ENCODE measurements around the gene GTPBP1.

The GTPBP1 gene

DNA sequence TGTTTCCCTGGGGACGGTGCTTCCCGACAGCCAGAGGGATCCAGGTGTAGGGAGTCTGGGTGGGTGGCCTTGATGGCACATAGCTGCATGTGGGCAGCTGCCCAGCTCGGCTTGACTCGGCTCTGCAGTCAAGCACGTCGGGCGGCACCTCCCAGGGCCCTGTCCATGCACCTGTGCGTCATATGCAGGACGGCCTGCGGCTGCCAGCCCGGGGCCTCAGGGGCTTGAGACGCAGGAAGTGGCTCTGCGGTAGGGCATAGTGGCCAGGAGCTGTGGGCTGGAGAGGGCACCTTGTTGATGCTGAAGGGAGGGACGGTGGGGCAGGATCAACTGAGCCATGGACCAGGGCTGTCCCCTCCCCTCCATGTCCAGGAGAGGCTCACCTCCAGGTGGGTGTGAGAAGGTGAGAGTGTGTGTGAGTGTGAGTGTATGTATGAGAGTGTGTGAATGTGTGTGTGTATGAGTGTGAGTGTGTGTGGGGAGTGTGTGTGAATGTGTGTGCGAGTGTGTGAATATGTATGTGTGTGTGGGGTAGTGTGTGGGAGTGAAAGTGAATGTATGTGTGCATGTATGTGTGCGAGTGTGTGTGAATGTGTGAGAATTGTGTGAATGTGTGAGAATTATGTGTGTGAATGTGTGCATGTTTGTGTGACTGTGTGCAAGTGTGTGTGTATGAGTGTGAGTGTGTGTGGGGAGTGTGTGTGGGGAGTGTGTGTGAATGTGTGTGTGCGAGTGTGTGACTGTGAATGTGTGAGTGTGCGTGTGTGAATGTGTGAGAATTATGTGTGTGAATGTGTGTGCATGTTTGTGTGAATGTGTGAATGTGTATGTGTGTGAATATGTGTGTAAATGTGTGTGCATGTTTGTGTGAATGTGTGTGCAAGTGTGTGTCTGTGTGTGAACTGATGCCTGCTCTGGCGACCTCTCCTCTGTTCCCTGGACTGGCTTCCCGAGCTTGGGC, 55.7 kb downstream of the GTPBP1 start:
- DNase-seq: no peak

DNA sequence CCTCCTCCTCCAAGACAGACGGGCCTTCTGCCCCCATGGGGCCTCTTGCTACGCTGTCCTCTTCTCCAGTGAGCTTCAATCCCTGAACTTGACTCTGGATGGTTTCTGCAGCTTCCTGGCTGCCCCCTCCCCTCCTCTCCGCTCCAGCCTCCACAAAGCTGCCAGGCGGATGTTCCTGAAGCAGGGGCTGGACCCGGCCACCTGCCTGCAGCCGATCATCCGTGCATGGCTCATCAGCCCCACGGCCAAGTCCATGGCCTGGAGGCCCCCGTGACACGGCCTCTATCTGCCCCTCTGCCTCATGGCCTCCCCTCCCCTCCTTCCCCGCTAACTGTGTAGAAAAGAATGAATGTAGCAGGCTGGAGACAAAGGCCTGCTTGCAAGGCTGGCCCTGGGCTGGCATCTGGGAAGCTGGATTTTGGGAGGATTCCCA, 56.8 kb downstream of the GTPBP1 start:
- no peak for DNase-seq

DNA sequence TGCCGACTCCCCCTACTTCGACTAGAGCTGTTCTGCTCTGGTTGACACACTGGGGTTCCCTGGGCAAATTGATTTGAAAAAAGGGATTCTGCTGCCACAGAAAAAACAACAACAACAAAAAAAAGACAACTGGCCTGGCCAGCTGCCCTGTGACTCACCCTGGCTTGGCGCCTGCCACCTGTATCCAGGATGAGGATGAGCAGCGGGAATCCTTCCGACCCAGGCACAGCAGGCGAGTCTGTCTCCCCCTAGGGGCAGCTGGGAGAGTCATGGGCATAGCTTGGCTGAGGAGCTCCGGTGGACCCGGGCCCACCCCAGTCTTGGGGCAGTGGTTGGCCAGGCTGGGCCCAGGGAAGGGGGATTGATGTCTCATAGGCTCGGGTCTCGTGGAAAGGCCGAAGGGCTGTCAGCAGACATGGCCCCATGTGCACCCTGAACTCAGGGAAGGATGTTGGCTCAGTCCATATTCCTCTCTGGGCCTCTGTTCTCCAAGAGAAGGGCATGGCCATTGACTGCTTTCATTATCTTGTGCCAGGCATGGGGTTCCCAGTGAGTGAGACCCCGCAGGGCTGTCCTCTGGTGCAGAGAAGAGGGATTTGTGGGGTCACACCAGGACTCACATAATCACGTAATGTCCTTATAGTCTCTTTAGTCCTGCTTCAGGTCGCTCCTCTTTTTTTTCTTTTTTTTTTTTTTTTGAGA, 60.5 kb downstream of the GTPBP1 start:
- peak; percentile 39 to 70 (median 56) for DNase-seq

DNA sequence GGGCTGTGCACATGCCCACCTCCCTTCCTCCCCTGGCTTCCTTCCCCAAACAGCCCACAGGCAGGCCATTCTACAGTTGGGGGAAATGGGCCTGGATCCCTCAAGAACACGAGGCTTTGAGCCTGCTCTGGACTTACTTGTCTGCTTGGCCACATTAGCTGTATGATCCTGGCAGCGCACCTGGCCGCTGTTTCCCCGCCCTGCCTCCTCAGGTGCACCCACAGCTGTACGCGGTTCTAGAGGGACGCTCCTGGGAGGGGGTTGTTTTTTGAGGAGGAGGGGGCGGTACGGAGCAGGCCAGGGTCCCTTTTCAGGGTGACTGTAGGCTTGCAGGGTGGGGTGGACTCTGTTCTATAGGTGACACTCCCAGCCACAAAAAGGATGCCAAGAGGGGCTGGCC, 61.6 kb downstream of the GTPBP1 start:
- DNase-seq: no peak

DNA sequence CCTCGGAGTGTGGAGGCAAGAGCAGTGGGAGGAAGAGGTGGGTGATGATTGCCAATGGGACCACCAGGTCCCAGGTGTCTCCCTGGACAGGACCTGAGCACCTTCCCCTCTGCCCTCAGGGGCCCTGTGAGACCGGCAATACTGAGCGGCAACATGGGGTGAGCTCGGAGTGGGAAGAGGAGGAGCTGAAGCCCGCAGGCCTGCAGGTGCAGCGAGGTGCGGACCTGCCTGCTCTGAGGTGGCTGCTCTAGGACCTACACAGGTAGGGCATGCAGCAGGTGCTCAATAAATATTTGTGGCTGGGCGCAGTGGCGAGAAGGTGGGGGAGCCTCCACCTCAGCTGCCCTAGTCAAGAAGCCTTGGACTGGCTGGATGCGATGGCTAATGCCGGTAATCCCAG, 62.3 kb downstream of the GTPBP1 start:
- DNase-seq: no peak

DNA sequence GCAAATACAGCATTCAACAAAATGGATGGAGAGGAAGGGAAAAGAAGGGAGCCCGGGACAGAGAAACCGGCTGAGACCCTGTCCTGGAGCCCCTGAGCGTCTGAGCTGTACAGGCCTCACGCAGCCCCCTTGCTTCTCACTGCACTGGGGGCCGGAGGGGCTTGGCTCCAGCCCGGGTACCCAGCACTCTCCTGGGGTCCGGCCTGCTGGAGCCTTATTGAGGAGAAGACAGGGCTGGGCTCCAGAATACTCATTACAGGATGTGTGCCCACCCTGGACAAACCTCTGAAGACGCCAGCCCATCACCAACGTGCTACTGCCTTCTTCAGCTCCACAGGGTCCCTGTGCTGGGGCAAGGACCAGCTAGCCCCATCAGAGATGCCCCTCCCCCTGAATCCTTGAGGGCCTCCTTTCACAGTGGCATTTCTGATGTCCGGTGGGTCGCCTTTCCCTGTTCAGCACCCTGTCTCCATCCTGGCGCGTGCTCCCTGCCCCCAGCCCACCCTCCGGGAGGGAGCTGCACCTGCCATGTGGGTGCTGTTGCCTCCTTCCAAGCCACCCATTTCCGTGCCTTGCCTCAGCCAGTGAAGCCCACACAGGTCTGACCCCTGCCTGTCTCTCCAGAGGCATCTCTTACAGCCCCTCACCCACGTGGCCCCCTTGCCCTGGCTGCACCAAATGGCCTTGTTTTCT, 64.7 kb downstream of the GTPBP1 start:
- no peak for DNase-seq

DNA sequence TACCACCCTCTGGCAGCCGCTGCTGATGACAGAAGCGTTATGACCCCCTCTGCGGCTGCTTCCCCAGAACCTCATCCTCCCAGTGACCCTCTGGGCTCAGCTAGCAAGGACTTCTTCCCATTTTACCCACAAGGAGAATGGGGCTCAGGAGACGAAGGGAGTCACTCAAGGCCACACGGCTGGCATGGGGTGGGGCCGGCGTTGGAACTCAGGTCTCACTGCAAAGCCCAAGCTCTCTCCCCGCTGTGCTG, 66.8 kb downstream of the GTPBP1 start:
- DNase-seq: no peak

DNA sequence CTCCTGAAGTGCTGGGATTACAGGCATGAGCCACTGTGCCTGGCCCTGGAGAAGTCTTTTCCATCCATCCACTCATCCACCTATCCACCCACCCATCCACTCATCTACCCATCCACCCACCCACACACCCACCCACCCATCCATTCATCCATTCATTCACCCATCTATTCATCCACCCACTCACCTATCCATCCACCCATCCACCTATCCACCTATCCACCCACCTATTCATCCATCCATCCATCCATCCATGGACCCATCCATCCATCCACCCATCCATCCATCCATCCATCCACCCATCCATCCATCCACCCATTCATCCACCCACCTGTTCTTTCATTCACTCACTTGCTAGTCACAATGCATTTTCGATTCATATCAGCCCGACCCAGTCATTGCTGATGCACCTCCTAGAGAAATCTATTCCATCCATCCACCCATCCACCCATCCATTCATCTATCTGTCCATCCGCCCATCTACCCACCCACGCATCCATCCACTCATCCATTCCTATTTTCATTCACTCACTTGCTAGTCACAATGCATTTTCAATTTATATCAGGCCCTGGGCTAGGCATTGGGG, 67.7 kb downstream of the GTPBP1 start:
- no peak for DNase-seq

DNA sequence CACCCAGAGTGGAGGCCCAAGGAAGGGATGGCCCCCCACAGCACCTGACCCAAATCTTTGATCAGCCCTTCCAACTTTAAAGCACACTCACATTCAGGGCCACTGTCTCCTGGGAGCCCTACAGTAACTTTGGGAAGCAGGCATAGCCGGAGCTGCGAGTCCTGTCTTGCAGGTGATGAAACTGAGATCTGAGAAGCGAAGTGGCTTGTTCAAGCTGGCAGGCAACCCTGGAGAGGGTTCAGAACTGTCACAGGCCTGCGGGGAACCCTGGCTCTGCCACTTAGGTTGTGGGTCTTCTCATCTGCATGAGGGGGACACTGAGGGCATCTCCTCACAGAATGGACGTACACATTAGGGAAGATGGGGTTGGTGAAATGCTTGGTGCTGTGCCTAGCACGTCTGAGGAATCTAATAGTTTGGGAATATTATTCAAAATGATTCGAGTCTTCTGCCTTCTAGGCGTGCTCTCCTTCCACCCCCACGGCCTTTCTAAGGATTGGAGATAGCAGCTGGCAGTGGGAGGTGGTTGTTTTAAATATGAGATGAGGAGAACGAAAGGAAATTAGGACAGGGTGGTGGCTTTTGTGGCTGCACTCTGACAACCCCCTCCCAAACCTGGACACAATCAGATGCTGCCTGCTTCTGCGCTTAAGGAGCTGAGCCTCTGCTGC, 68.9 kb downstream of the GTPBP1 start:
- DNase-seq: no peak

DNA sequence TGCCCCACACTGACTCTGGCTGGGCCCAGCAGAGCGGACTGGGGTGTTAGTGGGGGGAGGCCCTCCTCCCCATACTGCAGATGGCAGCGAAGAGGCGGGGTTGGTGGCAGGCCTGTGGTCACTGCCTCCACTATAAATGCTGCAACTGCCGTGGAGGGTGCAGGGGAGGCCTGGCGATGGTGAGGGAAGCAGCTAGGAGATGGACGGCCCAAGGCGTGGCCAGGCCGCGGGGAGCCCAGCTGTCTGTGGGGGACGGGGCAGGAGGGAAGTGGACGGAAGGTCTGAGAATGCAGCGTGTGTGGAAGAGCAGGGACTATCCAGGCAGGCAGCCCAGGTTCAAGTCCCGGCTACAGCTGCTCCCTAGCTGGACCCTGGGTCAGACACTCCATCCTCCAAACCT, 69.9 kb downstream of the GTPBP1 start:
- no peak for DNase-seq

DNA sequence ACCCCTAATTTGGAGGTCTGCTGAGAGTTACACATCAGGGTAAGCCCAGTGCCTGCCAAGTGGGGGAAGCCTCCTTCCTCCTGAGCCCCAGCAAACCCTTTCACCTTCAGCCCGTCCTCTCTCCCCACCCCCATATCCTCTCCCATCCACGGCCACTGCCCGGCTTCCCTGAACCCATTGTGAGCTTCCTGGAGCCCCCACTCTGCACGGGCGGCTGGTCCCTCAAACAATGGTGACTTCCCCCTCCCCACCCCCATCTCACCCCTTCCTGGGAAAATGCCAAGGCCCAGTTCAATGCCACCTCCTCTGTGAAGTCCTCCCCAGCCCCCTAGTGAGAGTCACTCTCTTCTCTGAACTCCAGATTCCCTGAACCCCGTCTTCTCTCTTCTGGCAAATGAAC, 70.3 kb downstream of the GTPBP1 start:
- DNase-seq: no peak

DNA sequence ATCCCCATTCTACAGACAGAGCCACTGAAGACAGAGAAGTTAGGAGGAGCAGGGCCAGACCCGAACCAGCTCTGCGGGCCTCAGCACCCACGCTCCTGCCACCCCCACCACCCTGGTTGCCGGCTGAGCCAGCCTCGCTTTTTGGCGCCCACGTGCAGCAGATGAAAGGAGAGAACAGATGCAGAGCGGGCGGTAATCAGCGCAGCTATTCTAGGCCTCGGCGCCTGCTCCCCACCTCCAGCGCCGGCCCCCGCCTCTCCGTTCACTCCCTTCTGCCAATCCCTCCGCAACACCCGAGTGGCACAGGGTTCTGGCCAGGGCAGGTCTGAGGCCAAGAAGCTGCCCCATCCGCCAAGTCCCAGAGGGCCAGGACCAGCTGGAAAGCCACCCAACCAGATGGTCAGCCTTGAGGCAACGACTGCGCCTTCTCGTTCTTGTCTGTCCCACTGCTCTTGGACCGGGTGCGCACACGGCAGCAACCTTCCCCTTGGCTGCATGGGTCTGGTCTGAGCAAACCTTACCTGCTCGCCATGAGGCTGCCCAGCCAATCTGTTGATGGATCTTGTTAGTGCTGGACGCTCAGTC, 71.4 kb downstream of the GTPBP1 start:
- DNase-seq: no peak

DNA sequence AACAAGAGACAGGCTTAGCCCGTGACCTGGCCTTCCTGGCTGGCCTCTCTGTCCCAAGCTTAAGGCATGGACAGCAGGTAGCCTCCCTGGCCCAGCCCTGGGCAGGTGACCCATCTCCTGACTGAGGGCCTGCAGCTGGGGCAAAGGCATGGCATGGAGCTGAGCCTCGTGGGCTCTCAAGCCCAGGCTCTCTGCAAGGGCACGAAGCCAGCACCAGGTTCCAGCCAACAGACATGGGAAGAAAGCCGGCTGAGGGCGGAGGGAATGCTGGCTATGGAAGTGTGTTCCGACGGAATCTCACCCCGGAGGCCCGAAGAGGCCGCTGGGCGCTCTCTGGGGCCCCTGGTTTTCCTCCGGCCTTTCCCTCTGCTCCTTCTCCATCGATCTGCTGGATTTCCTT, 75.3 kb downstream of the GTPBP1 start:
- no peak for DNase-seq

DNA sequence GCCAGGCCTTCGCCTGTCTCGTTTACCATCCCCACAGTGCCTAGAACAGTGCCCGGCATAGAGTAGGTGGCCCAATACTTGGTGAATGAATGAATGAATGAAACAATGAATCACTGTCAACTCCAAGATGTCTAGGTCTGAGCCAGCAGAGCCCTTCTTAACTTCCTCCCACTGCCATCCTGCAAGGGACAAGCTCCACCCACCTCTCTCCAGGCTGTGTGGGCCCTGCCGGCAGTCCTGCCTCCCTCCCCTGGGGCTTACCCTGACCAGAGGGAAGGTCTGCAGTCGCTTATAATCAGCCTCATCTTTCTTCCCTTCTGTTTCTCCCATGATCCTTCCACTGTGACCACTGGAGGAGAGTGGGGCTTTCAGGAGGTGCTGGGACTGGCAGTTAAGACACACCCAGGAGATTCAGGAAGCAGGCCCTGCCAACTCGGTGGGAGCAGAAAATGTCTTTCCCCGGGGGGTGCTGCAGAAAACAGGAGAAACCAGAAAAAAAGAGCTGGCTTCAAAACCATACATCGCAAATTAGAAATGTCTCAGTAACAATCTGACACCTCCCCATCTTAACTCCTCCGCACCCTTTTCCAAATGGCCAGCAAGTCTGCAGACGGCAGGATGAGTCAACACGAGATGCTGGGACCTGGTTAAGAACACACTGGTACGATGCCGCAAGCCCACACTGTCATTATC, 76.8 kb downstream of the GTPBP1 start:
- DNase-seq: peak; percentile 17 to 73 (median 65)
